ENCODE results near the gene CAMTA1.

- TF ChIP-seq CTCF (IDR thresholded peaks at IDR 0.05; ENCODE audit: poor library complexity) (no peak), EZH2phosphoT487 (IDR thresholded peaks at IDR 0.05; ENCODE audit: low read depth, severe bottlenecking, unreplicated experiment) (no peak)
Measured at GRCh38 chr1:7322283-7322785, 537.1 kb downstream of the CAMTA1 start.

All from hepatocyte (in vitro differentiated cells).